ENCODE data around the gene HMGXB3.

HMGXB3 gene

DNA sequence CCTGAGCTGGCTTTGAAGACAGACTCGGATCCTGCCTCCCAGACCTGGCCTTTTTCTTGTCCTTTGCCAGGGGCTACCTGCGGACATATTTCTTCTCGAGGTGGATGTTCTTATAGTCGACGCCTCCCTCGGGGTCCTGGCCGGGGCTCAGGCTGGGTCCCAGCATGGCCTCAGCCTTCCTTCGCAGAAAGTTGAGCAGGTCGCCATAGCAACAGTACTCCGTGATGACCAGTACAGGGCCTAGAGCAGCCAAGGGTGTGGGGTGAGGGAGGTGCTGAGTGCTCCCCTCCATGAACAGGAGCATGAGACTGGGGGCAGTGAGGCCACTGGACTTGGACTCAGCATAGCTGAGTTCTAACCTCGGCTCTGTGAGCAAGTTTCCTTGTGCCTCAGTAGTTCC is 59.1 kb downstream of the HMGXB3 start:
- H3K27me3 ChIP-seq (ENCODE audit: control insufficient read depth, insufficient read depth, low read length) = no peaks in the 10 kb centered on the region
- no peaks in the 10 kb centered on the region for H3K4me1 ChIP-seq (ENCODE audit: control insufficient read depth, insufficient read depth, low read length)
- no peak overlapping the region for H3K9ac ChIP-seq (ENCODE audit: low read length)
- H3K36me3 ChIP-seq (ENCODE audit: control insufficient read depth, insufficient read depth, low read length) = no peaks in the 10 kb centered on the region
- H3K9me3 ChIP-seq (ENCODE audit: control insufficient read depth, low read length) = no peaks in the 10 kb centered on the region
- H3K4me3 ChIP-seq (ENCODE audit: low read length) = no peak overlapping the region

DNA sequence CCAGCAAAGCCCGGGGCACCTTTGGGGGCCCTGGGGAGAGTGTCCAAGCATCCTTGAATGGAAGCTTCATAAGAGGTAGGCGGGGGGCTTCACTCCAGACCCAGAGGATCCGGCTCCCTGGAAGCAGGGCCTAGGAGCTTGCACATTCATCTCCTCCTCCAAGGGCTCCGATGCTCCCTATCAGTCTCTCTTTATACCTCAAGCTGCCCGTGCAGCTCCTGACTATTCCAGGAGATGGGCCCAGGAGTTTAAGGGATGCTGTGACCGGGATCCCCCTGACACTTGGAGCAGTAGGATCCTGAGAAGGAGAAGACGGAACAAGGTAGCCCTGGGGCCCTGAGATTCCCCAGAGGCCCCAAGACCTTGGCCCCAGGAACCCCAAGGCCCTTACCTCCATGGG is 59.9 kb downstream of the HMGXB3 start:
- Histone ChIP-seq H3K9me3 (ENCODE audit: control insufficient read depth, low read length) (no peaks in the 10 kb centered on the region), H3K27me3 (ENCODE audit: control insufficient read depth, insufficient read depth, low read length) (no peaks in the 10 kb centered on the region), H3K4me1 (ENCODE audit: control insufficient read depth, insufficient read depth, low read length) (peaks cover 2% of the 10 kb centered on the region), H3K9ac (ENCODE audit: low read length) (no peak overlapping the region), H3K4me3 (ENCODE audit: low read length) (no peak overlapping the region), H3K36me3 (ENCODE audit: control insufficient read depth, insufficient read depth, low read length) (no peaks in the 10 kb centered on the region)

DNA sequence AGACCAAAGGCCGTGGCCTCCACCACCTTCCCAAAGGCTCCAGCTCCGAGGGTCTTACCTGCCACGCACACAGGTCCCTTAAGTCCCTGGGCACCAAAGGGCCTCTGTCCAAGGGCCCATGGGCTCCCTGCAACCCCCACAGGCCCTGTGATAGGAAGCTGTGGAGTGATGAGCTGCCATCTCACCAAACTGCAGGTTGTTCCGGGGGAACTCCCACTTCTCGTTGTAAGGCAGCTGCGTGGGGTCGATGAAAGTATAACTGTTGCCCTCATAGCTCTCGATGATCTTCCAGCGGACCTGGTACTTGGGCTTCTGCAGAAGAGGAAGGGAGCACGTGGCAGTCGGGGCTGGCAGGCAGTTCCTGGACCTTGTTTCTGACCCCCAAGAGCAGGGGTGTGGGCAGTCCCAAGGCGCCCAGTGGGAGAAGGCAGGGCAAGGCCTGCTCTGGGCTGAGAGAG is 61.0 kb downstream of the HMGXB3 start:
- Histone ChIP-seq H3K4me1 (ENCODE audit: control insufficient read depth, insufficient read depth, low read length) (peaks cover 4% of the 10 kb centered on the region), H3K9ac (ENCODE audit: low read length) (no peak overlapping the region), H3K9me3 (ENCODE audit: control insufficient read depth, low read length) (no peaks in the 10 kb centered on the region), H3K27me3 (ENCODE audit: control insufficient read depth, insufficient read depth, low read length) (peaks cover 7% of the 10 kb centered on the region), H3K36me3 (ENCODE audit: control insufficient read depth, insufficient read depth, low read length) (no peaks in the 10 kb centered on the region), H3K4me3 (ENCODE audit: low read length) (no peak overlapping the region)

DNA sequence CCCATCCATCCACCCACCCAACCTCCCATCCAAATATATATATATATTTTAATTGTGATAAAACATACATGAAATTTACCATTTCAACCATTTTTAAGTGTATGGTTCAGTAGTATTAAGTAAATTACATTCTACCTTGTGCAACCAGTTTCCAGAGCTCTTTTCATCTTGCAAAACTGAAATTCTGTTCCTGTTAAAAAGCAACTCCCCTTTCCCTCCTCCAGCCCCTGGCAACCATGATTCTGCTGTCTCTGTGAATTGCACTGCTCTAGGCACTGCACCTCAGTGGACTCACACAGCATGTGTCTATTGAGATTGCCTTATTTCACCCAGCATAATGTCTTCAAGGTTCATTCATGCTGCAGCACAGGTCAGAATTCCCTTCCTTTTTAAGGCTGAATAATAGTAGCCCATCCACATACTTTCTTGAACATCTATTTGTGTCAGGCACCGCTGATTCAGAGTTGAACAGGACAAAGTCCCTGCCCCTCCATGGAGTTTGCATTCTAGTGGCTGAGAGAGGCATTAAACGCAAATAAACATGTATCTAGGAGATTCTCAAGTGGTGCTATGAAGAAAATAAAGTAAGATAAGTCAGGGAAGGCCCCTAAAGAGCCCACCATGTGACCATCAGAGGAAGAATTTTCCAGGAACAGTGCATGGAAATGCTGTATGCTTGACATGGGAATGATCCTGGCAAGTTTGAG is 61.8 kb downstream of the HMGXB3 start:
- Histone ChIP-seq H3K9ac (ENCODE audit: low read length) (no peak overlapping the region), H3K27me3 (ENCODE audit: control insufficient read depth, insufficient read depth, low read length) (peaks cover 7% of the 10 kb centered on the region), H3K9me3 (ENCODE audit: control insufficient read depth, low read length) (no peaks in the 10 kb centered on the region), H3K36me3 (ENCODE audit: control insufficient read depth, insufficient read depth, low read length) (no peaks in the 10 kb centered on the region), H3K4me3 (ENCODE audit: low read length) (no peak overlapping the region), H3K4me1 (ENCODE audit: control insufficient read depth, insufficient read depth, low read length) (peaks cover 4% of the 10 kb centered on the region)

DNA sequence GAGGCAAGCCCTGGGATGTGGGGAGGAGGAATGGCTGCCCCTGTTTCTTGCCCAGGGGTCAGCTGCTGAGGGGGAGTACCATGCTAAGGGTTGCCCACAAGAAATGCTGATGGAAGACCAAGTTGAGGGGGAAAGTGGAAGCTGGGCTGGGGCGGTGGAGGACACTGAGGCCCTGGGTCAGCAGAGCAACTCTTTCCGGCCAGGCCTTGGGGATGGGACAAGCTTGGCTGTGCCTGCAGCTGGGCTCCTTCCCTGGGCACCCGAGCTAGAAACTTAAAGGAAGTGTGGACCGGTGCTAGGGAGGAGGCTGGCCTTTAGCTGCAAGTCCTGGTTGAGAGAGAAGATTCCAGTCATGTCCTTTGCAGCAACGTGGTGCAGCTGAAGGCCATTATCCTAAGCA is 63.1 kb downstream of the HMGXB3 start:
- H3K4me1 ChIP-seq (ENCODE audit: control insufficient read depth, insufficient read depth, low read length) = peaks cover 4% of the 10 kb centered on the region
- H3K36me3 ChIP-seq (ENCODE audit: control insufficient read depth, insufficient read depth, low read length) = no peaks in the 10 kb centered on the region
- peaks cover 7% of the 10 kb centered on the region for H3K27me3 ChIP-seq (ENCODE audit: control insufficient read depth, insufficient read depth, low read length)
- no peak overlapping the region for H3K9ac ChIP-seq (ENCODE audit: low read length)
- H3K4me3 ChIP-seq (ENCODE audit: low read length) = no peak overlapping the region
- no peaks in the 10 kb centered on the region for H3K9me3 ChIP-seq (ENCODE audit: control insufficient read depth, low read length)

DNA sequence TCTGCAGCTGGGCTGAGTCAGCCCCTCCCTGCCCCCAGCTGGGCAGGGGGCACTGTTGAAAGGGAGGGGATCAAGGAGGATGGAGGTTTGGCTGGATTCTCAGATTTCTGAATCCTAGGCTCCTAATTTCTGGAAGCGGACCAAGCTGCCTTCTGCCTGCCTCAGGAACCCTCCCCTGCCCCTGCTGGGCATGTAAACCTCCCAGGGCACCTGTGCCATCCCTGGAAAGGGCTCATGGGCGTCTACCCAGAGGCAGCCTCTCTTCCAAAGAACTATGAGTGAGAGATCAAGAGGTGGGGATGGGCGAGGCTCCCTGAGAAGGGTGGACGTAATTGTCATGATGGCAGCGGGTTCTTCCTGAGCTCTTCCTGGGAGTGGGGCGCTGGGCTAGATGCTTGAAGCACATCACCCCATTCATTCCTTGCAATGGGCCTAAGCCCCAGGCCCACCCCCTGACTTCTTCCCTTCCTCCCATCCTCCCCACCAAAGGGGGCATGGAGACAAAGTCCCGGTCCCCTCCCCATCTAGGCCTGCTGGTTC is 64.2 kb downstream of the HMGXB3 start:
- Histone ChIP-seq H3K4me1 (ENCODE audit: control insufficient read depth, insufficient read depth, low read length) (peaks cover 4% of the 10 kb centered on the region), H3K9me3 (ENCODE audit: control insufficient read depth, low read length) (no peaks in the 10 kb centered on the region), H3K36me3 (ENCODE audit: control insufficient read depth, insufficient read depth, low read length) (no peaks in the 10 kb centered on the region), H3K9ac (ENCODE audit: low read length) (no peak overlapping the region), H3K27me3 (ENCODE audit: control insufficient read depth, insufficient read depth, low read length) (peaks cover 7% of the 10 kb centered on the region), H3K4me3 (ENCODE audit: low read length) (no peak overlapping the region)

DNA sequence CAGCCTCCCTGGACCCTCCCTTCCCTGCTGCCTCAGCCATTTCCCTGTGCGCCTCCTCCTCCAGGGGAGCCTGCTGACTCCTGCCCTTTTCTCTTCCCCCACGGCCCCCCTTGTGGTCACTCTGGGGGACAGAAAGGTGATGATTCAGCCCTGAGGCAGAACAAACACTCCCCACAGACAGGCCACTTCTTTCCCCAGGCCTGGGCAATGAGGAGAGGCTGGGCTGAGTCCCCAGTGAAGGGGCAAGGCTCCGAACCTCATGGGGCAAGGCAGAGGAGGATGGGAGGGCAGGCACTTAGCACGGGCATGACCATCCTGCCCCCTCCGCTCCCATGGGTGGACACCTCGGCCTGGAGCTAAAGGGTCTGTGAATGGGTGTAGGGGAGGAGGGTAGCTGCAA is 64.8 kb downstream of the HMGXB3 start:
- H3K9me3 ChIP-seq (ENCODE audit: control insufficient read depth, low read length) = no peaks in the 10 kb centered on the region

DNA sequence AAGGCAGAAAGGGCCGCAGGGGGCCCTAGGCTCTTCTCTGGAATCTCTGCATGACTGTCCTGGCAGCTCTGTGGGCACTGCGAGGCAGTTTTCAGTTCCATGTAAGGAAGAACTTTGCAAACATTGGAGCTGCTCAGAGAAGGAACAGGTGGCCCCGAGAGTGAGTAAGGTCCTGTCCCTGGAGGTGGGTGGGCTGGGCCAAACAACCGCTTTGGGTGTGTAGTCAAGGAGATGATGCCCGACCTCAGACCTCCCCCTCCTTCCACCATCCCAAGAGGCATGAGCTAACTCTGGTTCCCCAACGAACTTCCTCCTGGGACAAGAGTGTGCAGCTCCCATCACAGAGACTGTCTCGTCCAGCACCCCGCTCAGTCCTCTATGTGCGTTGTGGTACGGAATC is 65.3 kb downstream of the HMGXB3 start:
- no peak overlapping the region for H3K4me3 ChIP-seq (ENCODE audit: low read length)
- H3K9me3 ChIP-seq (ENCODE audit: control insufficient read depth, low read length) = no peaks in the 10 kb centered on the region
- peaks cover 4% of the 10 kb centered on the region for H3K4me1 ChIP-seq (ENCODE audit: control insufficient read depth, insufficient read depth, low read length)
- H3K36me3 ChIP-seq (ENCODE audit: control insufficient read depth, insufficient read depth, low read length) = no peaks in the 10 kb centered on the region
- peaks cover 7% of the 10 kb centered on the region for H3K27me3 ChIP-seq (ENCODE audit: control insufficient read depth, insufficient read depth, low read length)
- H3K9ac ChIP-seq (ENCODE audit: low read length) = no peak overlapping the region

More for the DNA sequence above, 64.8 kb downstream of the HMGXB3 start:
- Histone ChIP-seq H3K9ac (ENCODE audit: low read length) (no peak overlapping the region), H3K27me3 (ENCODE audit: control insufficient read depth, insufficient read depth, low read length) (peaks cover 7% of the 10 kb centered on the region), H3K4me3 (ENCODE audit: low read length) (no peak overlapping the region), H3K4me1 (ENCODE audit: control insufficient read depth, insufficient read depth, low read length) (peaks cover 4% of the 10 kb centered on the region), H3K36me3 (ENCODE audit: control insufficient read depth, insufficient read depth, low read length) (no peaks in the 10 kb centered on the region)

DNA sequence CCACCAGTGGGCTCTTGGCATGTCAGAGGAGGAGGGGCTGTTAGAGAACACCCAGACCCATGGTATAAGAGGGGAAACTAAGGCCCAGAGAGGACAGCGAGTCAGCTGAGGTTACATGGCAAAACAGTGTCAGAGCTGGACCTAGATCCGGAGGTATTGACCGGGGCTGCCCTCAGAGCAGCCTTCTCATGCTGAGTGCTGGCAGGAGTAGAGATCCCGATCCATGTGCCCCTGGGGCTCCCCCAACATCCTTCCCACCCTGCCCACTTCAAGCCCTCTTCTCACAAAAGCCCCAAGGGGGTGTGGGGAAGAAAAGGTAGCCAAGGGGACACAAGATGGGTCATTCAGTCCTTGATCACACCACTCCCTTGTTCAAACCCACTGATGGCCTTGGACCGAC is 65.9 kb downstream of the HMGXB3 start:
- H3K9me3 ChIP-seq (ENCODE audit: control insufficient read depth, low read length) = no peaks in the 10 kb centered on the region
- H3K36me3 ChIP-seq (ENCODE audit: control insufficient read depth, insufficient read depth, low read length) = no peaks in the 10 kb centered on the region
- no peak overlapping the region for H3K4me3 ChIP-seq (ENCODE audit: low read length)
- no peak overlapping the region for H3K9ac ChIP-seq (ENCODE audit: low read length)
- H3K4me1 ChIP-seq (ENCODE audit: control insufficient read depth, insufficient read depth, low read length) = peaks cover 4% of the 10 kb centered on the region
- peaks cover 7% of the 10 kb centered on the region for H3K27me3 ChIP-seq (ENCODE audit: control insufficient read depth, insufficient read depth, low read length)

DNA sequence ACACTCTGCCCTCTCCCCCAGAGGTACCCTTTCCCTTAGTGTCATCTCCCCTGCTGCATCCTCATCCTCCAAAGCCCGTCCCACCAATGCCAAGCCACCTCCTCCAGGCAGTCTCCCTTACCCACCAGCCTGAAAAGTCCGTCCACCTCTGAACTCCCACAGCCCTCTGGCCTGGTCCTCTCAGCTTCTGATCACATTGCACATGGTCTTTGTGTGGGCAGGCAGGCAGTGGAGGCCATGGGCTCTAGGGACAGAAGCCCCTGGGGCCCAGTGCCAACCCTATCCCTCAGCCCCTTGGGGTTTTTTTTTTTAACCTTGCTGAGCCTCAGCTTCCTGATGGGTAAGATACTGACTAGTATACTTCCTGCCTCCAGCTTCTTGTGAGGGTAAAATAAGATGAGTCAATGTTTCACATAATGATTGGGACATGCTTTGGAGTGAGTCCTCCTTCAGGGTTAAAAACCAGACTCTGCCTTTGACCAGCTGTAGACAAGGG is 66.4 kb downstream of the HMGXB3 start:
- peaks cover 4% of the 10 kb centered on the region for H3K4me1 ChIP-seq (ENCODE audit: control insufficient read depth, insufficient read depth, low read length)
- H3K9me3 ChIP-seq (ENCODE audit: control insufficient read depth, low read length) = no peaks in the 10 kb centered on the region
- H3K36me3 ChIP-seq (ENCODE audit: control insufficient read depth, insufficient read depth, low read length) = no peaks in the 10 kb centered on the region
- no peak overlapping the region for H3K4me3 ChIP-seq (ENCODE audit: low read length)
- H3K9ac ChIP-seq (ENCODE audit: low read length) = no peak overlapping the region
- peaks cover 7% of the 10 kb centered on the region for H3K27me3 ChIP-seq (ENCODE audit: control insufficient read depth, insufficient read depth, low read length)

DNA sequence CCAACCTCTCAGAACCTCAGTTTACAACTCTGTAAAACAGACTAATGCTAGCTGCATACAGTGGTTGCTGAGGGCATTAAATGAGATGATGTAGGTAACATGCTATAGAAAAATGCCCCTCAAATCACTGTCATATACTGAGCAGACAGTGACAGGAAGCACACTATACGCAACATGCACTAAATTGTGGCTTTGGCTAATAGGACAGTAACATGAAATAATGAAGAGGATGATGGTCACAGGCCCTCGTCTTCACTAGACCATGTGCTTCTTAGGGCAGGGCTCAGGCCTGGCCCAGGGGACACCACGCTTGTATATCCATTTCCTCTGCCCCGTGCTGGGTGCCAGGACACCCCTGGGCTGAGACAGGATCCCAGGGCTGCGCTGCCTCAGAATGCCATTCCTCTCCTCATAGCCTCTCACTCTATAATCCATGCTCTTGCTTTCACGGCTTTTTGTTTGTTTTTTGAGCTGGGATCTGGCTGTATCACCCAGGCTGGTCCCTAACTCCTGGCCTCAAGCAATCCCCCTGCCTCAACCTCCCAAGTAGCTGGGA is 66.9 kb downstream of the HMGXB3 start:
- H3K4me1 ChIP-seq (ENCODE audit: control insufficient read depth, insufficient read depth, low read length) = peaks cover 4% of the 10 kb centered on the region
- H3K4me3 ChIP-seq (ENCODE audit: low read length) = no peak overlapping the region
- H3K27me3 ChIP-seq (ENCODE audit: control insufficient read depth, insufficient read depth, low read length) = peaks cover 7% of the 10 kb centered on the region
- H3K9me3 ChIP-seq (ENCODE audit: control insufficient read depth, low read length) = no peaks in the 10 kb centered on the region
- H3K9ac ChIP-seq (ENCODE audit: low read length) = no peak overlapping the region
- H3K36me3 ChIP-seq (ENCODE audit: control insufficient read depth, insufficient read depth, low read length) = no peaks in the 10 kb centered on the region

DNA sequence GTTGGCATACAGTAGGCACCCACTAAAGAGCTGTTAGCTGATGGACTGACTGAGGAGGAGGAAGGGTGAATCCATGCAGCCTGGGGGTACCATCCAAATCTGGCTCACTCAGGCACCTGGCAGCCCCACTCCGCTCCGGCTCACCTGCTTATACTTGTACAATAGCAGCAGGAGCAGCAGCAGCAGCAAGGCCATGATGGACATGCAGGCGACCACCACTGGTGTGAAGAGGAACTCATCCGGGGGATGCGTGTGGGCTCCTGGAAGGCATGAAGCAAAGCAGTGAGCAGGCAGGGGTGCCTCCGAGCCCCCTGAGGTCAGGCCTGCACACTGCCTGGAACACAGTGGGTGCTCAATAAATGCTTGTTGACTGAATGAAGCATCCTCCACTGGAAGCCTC is 67.5 kb downstream of the HMGXB3 start:
- H3K36me3 ChIP-seq (ENCODE audit: control insufficient read depth, insufficient read depth, low read length) = no peaks in the 10 kb centered on the region
- no peak overlapping the region for H3K4me3 ChIP-seq (ENCODE audit: low read length)
- H3K4me1 ChIP-seq (ENCODE audit: control insufficient read depth, insufficient read depth, low read length) = peaks cover 4% of the 10 kb centered on the region
- no peak overlapping the region for H3K9ac ChIP-seq (ENCODE audit: low read length)
- no peaks in the 10 kb centered on the region for H3K9me3 ChIP-seq (ENCODE audit: control insufficient read depth, low read length)
- H3K27me3 ChIP-seq (ENCODE audit: control insufficient read depth, insufficient read depth, low read length) = peaks cover 7% of the 10 kb centered on the region
